Lower leg skin (tissue), 4 donors: ENCODE data around the gene OR5C1. TPM values are rescaled to one million over a fixed set of nuclear protein-coding genes. Genes with fewer than 3 reads are reported as not detected.
"Not testable (repeated sequence)": the region's sequence is repeated elsewhere in the genome, so short reads cannot be mapped to it uniquely, and the experiment has no call there.

Source experiments
- DNase-seq, 2 donors: peaks; one replicate each; pipeline ENCODE4 v3.0.0-alpha.2; 2019; ENCODE audit warnings: low spot score in 2 of 2
- H3K4me3 ChIP-seq: fragments of 200-600 bp; sonication (generic); 2 replicates; pipeline ENCODE4 v1.5.1; 2017; ENCODE audit warnings: mild to moderate bottlenecking, low read depth; ENCODE audit not compliant: poor library complexity, severe bottlenecking
- POLR2A ChIP-seq, 2 donors: fragments of 450-650 bp; IDR thresholded peaks; one replicate each; pipeline ENCODE4 v1.6.1; 2016 to 2017; ENCODE audit warnings: antibody characterized with exemption in 2 of 2, mild to moderate bottlenecking in 1 of 2, moderate library complexity in 1 of 2
- WGBS, 2 donors: methylation state at CpG; one replicate each; pipeline ENCODE4 v1.1.5; 2018; 5-methylcytosine and 5-hydroxymethylcytosine counted together
- intact Hi-C: fragments of 100-400 bp; cut with DNase I; formaldehyde crosslinking; loops from one replicate; pipeline ENCODE4 v1.15.0; 2023; ENCODE audit warnings: low total_unique reads
- total RNA-seq, 4 donors: library from RNA; depleted of rRNA; stranded (reverse); fragments of >200 nt; gene quantifications; one replicate each; pipeline ENCODE4 v1.1.0, GENCODE V29; 2016
- TF ChIP-seq, protein P1 (sequence below), 3 donors: fragments of 450-650 bp; IDR thresholded peaks; one replicate each; pipeline ENCODE4 v1.5.1; 2016; ENCODE audit warnings: antibody characterized with exemption in 3 of 3, mild to moderate bottlenecking in 3 of 3, moderate library complexity in 2 of 3

OR5C1 gene
- total RNA-seq, 4 donors from 2014 or later = not detected

GRCh38 chr9:122820490-122820845, 31.7 kb downstream of the OR5C1 start:
- TF ChIP-seq POLR2A (IDR thresholded peaks at IDR 0.05) = no peak
- TF ChIP-seq, protein P1, sequence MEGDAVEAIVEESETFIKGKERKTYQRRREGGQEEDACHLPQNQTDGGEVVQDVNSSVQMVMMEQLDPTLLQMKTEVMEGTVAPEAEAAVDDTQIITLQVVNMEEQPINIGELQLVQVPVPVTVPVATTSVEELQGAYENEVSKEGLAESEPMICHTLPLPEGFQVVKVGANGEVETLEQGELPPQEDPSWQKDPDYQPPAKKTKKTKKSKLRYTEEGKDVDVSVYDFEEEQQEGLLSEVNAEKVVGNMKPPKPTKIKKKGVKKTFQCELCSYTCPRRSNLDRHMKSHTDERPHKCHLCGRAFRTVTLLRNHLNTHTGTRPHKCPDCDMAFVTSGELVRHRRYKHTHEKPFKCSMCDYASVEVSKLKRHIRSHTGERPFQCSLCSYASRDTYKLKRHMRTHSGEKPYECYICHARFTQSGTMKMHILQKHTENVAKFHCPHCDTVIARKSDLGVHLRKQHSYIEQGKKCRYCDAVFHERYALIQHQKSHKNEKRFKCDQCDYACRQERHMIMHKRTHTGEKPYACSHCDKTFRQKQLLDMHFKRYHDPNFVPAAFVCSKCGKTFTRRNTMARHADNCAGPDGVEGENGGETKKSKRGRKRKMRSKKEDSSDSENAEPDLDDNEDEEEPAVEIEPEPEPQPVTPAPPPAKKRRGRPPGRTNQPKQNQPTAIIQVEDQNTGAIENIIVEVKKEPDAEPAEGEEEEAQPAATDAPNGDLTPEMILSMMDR (IDR thresholded peaks at IDR 0.05) = no peak
- intact Hi-C loops = no loop called here
- 95 to 97% methylated on average over 11 of the region's 11 CpGs for WGBS, 2 donors
- no peak overlapping the region for H3K4me3 ChIP-seq
- peak in 1 of 2 donors; percentile 58 for DNase-seq

- no peak overlapping the region for H3K4me3 ChIP-seq
- WGBS, 2 donors = 37 to 51% methylated on average over 7 of the region's 7 CpGs
- no peak for TF ChIP-seq POLR2A (IDR thresholded peaks at IDR 0.05)
- TF ChIP-seq, protein P1 (IDR thresholded peaks at IDR 0.05) = no peak
- peak; percentile 56 to 90 for DNase-seq
- intact Hi-C loops = no loop called here
Observed at GRCh38 chr9:122821278-122821943, 32.7 kb downstream of the OR5C1 start.

DNA sequence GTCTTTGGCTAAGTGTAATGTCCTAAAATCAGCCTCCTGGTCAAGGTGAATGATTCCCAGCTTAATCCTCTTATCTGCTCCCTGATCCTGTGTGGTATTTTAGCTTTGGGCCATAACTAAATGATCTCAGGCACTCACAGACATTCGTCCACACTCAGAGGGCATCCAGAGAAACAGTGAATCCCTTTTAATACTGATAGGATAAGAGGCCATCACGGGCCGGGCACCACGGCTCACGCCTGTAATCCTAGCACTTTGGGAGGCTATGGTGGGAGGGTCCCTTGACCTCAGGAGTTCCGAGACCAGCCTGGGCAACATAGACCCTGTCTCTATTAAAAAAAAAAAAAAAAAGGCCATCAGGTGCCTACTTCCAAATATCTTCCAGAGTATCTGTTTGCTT, 33.3 kb downstream of the OR5C1 start:
- no peak overlapping the region for H3K4me3 ChIP-seq
- intact Hi-C loops = no loop called here
- no peak for TF ChIP-seq POLR2A (IDR thresholded peaks at IDR 0.05)
- TF ChIP-seq, protein P1 (IDR thresholded peaks at IDR 0.05) = no peak
- 90% methylated on average over 6 of the region's 6 CpGs for WGBS, 2 donors
- DNase-seq = peak in 1 of 2 donors; percentile 53

- H3K4me3 ChIP-seq = no peak overlapping the region
- peak in 1 of 2 donors; percentile 80 for DNase-seq
- no peak for TF ChIP-seq POLR2A (IDR thresholded peaks at IDR 0.05)
- TF ChIP-seq, protein P1 (IDR thresholded peaks at IDR 0.05) = no peak
- intact Hi-C loops = no loop called here
- WGBS, 2 donors = 86 to 93% methylated on average over 4 of the region's 4 CpGs
Observed at GRCh38 chr9:122822938-122823337, 34.2 kb downstream of the OR5C1 start.

DNA sequence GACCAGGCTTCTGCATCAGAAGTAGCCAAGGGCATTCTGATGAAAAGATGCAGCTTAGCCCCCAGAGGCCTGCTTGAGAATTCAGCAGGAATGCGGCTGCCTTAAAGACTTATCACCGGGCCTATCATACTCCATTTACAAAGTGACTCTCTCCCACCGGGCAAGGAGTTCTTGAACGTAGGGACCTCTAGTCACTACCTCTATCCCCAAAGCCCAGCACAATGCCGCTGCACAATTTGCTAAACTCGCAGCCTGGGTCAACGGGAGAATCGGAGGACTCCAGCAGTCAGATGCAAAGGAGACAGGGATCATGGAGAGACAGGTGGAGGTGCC, 39.0 kb downstream of the OR5C1 start:
- 1 to 2% methylated on average over 8 of the region's 8 CpGs for WGBS, 2 donors
- TF ChIP-seq POLR2A (IDR thresholded peaks at IDR 0.05) = no peak
- TF ChIP-seq, protein P1 (IDR thresholded peaks at IDR 0.05) = no peak
- H3K4me3 ChIP-seq = peak overlapping the region; percentile 88
- intact Hi-C loops = no loop called here
- DNase-seq = no peak

GRCh38 chr9:122828965-122829284, 40.2 kb downstream of the OR5C1 start:
- WGBS, 2 donors = 67 to 73% methylated on average over 18 of the region's 18 CpGs
- intact Hi-C loops = not testable (repeated sequence)

More at GRCh38 chr9:122828965-122829284, 40.2 kb downstream of the OR5C1 start:
- DNase-seq = not testable (repeated sequence)
- H3K4me3 ChIP-seq = peak overlapping the region; percentile 88
